AG09319 (cell line): ENCODE data around the gene RNASE4.

ENCODE experiments used
- DNase-seq: peaks from one replicate; pipeline ENCODE4 v3.0.0-alpha.2; 2010; ENCODE audit warnings: low read depth; ENCODE audit errors: extremely low read depth
- TF ChIP-seq, protein P1 (sequence below): IDR thresholded peaks from 2 replicates; pipeline ENCODE4 v1.5.1; 2011; ENCODE audit warnings: low read depth, mild to moderate bottlenecking, inconsistent platforms, low read length, moderate library complexity

The RNASE4 gene

DNA sequence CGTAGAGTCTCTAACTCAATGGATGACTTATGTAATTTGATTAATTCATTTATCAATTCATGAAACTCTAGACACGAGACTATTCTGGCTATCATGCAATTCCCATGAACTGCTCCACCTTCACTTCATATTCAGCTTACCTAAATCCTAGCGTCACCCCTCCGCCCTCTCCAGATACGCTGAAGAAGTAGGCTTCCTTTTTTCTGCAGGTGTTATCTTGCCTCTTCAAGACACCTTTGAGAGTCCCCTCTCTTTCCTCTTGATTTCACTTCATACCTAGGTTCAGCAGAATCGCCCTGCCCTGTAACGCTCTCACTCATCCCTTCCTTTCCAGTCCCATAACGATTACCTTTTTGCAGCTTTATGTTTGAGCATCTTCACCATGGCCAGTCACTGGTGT, 4.0 kb upstream of the RNASE4 start:
- no peak for DNase-seq
- TF ChIP-seq, protein P1, sequence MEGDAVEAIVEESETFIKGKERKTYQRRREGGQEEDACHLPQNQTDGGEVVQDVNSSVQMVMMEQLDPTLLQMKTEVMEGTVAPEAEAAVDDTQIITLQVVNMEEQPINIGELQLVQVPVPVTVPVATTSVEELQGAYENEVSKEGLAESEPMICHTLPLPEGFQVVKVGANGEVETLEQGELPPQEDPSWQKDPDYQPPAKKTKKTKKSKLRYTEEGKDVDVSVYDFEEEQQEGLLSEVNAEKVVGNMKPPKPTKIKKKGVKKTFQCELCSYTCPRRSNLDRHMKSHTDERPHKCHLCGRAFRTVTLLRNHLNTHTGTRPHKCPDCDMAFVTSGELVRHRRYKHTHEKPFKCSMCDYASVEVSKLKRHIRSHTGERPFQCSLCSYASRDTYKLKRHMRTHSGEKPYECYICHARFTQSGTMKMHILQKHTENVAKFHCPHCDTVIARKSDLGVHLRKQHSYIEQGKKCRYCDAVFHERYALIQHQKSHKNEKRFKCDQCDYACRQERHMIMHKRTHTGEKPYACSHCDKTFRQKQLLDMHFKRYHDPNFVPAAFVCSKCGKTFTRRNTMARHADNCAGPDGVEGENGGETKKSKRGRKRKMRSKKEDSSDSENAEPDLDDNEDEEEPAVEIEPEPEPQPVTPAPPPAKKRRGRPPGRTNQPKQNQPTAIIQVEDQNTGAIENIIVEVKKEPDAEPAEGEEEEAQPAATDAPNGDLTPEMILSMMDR, result no peak

DNA sequence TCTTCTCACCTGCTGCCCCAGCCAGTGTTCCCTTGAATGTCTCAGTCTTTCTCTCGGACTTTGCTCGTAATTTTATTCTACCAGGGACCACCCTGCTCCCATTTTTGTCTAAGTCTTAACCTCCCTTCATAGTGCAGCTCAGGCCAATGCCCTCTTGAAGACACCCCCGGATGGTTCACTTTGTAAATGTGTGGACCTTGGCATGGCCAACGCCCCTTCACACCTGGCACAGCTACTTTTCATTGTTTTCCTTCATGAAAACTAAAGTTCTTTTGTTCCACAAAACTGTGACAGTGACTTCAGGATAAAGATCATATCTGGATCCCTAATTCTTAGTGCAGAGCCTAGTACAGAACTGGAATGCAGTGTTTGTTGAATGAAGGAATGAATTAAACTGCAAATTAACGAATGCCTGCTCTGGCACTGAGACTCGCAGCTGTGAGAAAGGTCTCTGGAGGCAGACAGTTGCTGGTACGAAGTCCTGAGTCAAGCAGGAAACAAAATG, 3.5 kb upstream of the RNASE4 start:
- TF ChIP-seq, protein P1, result no peak

DNA sequence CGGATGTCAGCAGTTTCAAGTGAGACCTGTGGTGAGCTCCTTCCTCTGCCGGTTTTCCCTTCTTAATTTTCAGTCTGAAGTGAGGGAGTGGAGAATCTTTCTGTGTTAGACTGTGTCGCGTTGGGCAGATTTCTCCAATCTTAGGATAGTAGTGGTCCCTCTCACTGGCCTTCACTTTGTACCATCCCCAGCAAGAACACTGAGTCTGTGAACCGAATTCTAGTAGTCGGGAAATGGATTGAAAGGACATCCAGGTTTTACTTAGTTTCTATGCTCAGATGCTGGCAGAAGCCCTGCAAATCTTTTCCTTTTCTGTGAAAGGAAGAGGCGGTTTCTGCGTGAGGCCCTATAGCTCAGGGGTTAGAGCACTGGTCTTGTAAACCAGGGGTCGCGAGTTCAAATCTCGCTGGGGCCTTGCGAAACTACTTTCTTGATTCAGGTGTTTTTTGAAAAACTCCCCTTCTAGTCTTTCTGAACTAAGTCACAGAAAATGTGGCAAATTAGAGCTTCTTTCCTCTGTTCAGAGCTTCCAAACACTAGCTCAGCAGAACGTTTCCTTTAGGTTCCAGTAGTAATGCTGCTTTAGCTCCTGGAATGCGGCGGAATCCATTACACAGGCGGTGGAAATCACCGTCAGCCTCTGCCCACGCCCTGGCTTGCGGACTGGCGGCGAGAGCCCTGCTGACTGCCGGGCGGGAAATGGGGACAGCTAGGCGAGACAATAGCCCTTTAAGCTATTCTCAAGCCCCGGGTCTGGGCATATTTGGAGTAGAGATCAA, 2.8 kb upstream of the RNASE4 start:
- peak; percentile 73 for DNase-seq
- TF ChIP-seq, protein P1, result no peak

More for the DNA sequence above, 3.5 kb upstream of the RNASE4 start:
- DNase-seq, result no peak

DNA sequence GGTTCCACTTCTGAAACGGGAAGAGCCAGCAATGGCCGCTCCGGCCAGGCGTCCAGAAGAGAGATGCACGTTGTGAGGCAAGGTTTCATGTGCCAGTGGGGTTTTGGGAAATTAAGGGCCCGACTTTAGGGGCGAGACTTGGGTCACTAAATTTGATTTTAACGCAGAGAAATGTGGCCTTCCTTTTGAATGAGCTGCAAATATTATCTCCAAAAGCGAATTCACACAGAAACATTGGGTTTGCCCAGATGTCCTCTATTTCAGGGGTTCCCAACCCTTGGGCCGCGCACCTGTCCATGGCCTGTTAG, 2.3 kb upstream of the RNASE4 start:
- DNase-seq, result no peak
- TF ChIP-seq, protein P1, result no peak

DNA sequence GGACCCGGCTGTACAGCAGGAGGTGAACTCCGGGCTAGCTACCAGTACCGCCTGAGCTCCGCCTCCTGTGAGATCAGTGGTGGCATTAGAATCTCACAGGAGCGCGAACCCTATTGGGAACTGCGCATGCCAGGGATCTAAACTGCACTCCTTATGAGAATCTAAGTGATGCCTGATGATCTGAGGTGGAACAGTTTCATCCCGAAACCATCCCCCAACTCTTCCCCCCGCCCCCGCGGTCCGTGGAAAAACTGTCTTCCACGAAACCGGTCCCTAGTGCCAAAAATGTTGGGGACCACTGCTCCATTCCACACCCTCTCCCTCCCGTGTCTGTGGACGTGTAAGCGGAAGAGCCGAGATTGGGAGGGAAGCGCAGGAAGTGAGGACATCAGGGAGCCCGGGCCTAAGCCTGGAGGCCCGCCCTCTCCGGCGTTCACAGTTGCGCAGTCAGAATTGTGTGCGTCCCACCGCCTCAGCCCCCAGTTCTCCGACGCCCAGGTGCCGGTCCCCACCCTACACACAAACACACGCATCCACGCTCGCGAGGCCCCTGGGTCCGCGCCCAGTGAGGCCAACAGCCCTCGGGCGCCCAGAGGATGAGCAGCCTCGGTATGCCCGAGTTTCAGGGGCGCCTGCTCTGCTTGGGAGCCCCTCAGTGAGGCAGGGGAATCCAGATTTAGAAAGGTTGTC, 1.8 kb upstream of the RNASE4 start:
- TF ChIP-seq, protein P1, result no peak; the same call in none of the 2 replicates

DNA sequence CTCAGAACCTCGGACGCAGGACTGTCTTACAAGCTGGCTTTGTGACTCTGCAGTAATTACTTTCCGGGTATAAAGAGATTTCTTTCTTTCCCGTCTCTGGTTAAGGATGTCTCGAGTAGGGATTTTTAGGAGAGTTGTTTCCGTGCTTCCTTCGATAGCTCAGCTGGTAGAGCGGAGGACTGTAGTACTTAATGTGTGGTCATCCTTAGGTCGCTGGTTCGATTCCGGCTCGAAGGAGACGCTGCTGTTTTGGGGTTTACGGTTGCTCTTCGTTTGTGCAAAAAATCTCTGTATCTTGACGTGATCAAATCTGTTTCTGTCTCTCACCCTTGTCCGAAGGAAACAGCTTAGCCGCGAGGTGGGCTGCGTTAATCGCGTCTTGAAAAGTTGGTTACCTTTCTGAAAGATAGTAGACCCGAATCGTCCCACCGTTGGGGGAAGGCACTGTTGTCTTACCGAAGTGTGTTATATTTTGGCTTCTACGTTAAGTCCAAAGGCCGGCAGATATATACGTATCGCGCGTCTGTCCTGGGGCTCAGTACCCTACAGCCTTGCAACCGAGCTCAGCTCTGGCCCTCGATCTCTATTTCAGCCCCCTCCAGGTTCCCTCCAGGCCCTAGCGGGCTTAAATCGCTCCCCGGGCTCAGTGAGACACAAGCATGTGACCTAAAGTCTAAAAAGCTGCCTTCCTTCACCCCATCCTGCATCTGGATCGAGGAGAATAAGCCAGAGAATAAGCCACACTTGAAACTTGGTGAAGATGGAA, 1.1 kb upstream of the RNASE4 start:
- TF ChIP-seq, protein P1, result no peak
- DNase-seq, result peak; percentile 88

More for the DNA sequence above, 1.8 kb upstream of the RNASE4 start:
- peak; percentile 85 for DNase-seq
